Activated T-helper 1 cell treated with anti-CD3 and anti-CD28 coated beads, Interleukin-2, amount 50 U/mL, for 16 hours (primary cell): ENCODE data around the gene PALD1.
A peak's percentile ranks its signal among the peaks of the same experiment; 100 is the strongest.

Source experiments
- DNase-seq, 2 donors: peaks; one replicate each; pipeline ENCODE4 v3.0.0-alpha.2; 2020; ENCODE audit warnings: low read depth in 1 of 2, low spot score in 1 of 2

The PALD1 gene

DNA sequence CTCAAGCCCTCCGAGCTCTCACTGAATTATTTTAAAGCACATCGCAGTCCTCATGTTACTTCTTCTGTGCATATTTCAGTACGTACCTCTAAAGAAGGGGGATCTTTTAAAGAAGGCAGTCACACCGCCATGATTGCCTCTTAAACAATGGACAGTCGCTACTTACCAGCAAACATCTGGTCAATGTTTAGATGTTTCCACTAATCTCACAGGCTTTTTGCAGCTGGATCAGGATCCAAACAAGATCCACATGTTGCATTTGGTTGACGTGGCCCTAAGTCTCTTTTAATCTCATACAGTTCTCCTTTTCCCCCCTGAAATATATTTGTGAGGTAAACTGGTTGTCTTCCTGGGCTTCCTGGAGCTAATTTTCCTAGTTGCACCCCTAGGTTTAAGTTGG, 74.0 kb downstream of the PALD1 start:
- DNase-seq: no peak

DNA sequence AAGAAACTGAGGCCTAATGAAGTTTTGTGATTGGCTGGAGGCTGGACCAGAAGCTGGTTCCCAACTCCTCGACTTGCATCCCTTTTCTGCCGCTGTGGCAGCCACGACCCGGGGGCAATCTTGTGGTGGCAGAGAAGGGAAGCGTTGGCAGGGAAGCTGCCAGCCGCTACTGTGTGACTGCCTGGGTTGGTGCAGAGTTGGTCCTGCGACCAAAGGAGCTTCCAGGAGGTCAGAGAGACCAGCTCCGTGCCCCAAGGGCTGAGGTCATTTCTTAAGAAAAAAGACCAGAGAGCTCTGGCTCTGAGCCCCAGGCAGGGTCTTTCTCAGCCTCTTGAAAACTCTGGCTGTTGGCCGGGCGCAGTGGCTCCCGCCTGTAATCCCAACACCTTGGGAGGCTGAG, 76.8 kb downstream of the PALD1 start:
- no peak for DNase-seq

DNA sequence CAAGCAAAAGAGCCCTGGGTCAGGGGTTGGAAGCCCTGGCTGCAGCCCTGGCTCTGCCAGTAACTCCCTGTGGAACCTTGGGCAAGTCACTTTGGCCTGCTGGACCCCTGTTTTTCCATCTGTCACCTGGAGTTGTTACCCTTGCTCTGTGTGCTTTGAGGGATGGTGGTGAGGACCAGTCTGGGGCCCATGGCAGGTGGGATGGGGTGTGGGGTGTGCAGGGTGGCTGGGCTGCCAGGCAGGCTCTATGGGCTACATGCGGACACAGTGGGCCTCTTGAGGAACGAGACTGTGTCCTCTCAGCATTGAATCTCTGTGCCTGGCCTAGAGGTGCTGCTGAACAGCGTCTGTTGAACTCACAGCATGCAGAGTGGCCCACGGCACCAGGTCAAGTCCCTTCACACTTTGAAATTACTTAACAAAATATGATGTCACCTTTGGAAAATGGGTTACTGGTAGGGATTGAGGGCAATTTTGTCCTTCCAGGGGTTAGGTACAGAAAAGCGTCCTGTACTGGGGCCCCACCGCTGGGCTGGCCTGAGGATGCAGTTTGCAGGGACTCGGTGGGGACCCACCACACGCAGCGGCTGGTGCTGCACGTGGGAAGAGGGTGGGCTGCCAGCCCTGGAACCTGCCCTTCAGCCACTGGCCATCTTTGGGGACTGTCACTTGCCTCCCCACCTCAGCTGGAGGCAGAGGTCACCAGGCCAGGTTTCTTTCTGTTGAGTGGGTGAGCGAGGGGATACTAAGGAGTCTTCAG, 78.7 kb downstream of the PALD1 start:
- no peak for DNase-seq

DNA sequence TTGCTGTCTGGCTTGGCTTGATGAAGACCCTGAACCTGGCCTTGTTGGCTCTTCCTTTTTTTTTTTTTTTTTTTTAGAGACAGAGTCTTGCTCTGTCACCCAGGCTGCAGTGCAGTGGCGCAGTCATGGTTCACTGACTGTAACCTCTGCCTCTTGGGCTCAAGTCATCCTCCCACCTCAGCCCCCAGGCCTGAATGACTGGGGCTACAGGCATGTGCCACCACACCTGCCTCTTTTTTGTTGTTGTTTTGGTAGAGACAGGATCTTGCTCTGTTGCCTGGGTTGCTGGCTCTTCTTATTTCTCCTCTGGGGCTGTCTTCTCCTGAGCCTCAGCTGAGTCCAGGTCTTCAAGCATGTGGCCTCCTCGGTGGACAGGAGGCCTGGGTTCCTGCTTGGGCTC, 79.3 kb downstream of the PALD1 start:
- no peak for DNase-seq

DNA sequence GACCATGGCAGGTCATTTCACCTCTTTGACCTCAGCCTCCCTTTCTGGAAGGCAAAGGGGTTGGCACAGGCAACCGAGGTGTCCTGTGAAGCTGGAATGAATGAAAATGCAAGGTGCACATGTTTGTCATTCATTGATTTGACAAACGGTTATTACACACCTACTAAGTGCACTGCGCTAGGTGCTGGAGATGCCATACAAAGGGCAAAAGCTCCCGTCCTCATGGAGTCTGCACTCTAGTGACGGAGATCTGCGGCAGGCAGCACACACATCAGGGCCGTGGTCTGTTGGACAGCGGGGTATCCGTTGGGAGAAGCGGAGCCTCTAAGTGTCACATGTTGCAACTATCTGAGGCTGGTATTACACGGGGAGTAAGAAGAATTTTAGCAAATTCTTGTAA, 79.7 kb downstream of the PALD1 start:
- no peak for DNase-seq

DNA sequence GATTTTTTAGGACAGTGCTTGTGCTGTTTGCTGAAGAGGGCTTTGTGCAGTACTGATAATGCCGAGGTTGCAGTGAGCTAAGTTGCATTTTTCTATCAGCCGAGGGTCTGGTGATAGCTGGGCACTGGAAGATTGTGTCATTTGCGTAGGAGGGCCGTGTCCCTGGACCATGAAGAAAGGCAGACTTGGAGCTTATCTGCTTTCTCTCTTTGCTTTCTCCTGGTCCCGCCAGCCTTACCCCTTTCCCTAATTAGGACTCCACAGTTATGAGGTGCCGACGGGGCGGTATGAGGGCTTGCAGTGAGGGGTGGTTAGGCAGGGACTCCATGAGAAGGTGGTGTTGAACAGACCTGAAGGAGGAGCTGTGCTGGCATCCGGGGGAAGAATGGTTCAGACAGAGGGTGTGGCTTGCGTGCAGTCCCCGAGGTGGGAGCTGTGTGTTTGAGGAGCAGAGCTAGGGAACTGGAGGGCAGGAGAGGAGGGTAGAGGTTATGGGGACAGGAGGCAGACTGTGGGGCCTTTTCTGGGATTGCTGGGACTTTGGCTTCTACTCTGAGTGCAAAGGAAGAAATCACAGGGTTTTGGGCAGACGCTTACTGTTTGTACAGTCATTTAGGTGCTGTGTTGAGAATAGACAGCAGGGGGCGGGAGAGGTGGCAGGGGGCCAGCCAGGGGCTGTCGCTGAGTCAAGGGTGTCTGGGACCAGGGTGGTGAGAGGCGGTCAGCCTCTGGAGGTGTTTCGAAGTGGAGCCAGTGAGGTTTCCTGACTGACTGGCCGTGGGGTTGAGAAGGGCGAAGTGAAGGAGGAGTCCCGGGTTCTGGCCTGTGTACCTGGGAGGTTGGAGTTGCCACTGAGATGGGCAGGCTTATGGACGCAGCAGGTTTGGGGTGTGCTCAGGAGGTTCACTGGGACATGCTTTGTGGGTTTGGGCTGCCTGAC, 80.6 kb downstream of the PALD1 start:
- peak; percentile 24 to 41 for DNase-seq

DNA sequence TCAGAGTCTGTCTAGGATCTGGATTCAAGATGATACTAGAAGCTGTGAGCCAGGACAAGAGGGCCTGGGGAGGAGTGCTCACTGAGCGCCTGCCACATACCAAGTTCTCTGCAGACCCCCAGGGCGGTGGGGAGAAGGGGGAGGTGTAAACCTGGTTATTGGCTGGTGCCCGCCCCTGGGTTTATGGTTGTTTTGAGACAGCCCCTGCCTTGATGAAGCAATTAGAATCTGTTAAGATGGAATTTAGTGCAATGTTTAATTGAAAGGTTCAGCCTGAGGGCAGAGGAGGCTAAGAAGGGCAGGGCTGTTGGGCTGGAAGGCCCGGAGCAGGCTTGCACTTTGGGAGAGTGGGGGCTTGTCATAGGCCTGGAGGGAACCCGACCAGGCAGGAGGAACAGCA, 81.3 kb downstream of the PALD1 start:
- no peak for DNase-seq

DNA sequence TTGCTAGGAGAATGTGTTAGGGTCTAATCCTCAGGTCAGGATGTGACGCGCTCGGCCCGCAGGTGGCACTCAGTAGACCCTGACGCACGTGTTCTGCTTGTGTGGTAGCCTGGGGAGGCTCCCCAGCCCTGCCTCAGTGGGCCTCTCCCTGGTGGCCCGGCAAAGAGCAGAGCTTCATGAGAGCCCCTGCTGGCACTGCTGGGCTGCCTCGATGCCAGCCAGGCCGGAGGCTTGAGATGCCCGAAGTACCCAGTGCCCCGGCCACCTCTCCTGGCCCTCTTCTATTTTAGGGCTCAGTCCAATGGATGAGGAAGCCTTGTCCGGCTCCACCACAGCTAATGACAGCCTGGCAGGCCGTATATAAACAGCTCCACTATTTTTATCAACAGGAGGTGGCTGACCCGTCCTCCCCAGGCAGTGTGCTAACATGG, 82.0 kb downstream of the PALD1 start:
- DNase-seq: no peak

DNA sequence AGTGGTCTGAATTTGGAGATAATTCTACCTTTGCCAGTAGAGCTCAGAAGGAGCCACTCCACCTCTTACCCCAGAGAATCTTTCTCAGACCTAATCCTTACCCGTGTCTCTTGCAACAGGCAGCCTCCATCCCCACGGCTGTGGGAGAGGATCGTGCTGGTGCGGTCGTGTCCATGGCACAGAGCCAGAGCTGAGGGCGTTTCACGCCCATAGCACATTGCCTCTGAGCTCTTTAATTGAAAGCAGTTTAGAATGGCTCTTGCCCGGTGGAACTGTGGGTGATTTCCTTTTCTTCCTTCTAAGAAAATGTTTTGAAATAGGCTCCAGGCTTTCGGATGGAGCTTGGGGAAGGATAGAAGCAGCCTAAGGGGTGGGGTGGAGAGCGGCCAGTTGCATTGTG, 82.5 kb downstream of the PALD1 start:
- no peak for DNase-seq

DNA sequence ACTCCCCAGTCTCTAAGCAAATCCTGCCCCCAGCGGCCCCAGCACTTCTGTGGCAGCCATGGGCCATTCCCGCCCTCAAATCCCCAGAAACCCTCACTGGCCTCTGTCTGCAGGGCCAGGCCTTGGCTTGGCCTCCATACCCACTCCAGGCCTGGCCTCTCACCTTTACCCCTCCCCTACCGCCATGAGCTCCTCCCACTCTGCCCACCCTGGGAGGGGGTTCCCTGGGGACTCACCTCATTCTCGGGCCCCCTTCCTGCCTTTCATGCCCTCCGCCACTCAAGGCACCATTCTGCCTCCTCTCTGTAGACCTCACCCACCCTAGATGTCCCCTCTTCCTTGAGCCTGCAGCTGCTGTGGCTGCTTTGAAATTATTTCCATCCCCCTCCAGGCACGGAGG, 83.0 kb downstream of the PALD1 start:
- no peak for DNase-seq

DNA sequence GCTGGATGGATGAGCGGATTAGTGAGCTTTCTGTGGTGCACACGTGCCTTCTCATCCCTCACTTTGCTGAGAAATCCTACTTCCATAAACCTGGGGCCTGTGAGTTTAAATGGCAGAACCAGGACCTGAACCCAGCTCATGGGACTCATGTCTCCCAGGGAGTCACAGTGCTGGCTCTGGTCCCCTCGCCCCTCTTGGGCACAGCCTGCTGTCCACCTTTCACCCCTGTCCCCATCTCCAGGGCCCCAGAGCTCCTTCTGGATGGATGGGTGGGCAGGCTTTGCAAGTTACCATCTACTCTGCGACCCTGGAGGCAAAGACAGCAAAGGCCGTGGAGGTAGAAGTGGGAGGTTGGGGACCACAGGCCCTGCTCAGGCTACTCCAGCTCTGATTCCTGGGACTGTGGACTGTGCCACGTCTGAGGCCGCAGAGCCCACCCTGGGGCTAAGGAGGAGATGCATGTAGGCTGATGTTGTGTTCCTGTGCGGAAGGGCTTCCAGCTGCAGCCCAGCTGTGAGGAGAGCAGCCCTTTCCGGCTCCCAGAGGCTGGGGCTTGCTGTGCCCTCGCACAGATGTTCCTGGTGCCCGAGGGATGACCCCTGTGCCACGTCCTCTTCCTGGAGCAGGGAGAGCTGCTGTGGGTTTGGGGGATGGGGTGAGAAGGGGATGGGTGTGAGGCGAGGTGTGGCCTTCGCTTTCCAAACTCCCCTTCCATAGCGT, 83.6 kb downstream of the PALD1 start:
- no peak for DNase-seq

DNA sequence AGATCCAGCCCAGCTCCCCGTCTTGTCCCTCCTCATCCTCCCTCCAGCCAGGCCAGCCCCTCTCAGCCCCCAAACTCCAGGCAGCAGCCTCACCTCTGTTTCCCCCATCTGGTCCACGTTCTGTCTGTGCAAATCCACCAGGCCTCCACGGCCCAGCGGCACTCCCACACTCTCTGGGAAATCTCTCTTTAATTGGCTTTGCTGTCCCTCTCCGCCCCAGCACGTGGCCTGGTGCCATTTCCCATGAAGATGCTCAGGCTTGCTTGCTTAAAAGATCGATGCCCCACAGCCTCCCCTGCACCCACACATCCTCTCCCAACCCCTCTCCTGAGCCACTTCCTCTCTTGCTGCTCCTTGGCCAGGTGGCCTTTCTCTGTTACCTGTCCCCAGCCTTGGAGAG, 84.7 kb downstream of the PALD1 start:
- DNase-seq: no peak

DNA sequence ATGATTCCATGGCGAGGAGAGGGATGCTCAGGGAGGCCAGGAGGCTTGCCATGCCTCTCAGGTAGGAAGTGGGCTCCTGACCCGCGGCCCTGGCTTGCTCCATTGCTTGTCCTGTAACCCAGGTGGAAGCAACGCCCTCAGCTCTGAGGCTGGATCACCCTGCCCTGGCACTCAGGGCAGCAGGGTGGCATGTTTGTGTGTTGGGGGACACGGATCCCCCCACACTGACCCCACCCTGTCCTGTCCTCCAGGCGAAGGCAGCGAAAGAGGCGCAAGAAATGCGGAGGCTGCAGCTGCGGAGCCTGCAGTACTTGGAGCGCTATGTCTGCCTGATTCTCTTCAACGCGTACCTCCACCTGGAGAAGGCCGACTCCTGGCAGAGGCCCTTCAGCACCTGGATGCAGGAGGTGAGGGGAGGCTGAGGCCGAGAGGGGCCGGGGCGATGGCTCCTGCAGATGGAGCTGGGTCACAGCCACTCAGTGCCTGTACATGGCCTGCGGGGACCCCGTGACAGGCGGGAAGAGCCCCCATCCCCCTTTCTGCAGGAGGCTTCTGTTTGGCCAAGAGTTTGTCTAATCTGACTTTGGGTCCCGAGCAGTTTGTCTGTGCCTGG, 85.7 kb downstream of the PALD1 start:
- DNase-seq: no peak

DNA sequence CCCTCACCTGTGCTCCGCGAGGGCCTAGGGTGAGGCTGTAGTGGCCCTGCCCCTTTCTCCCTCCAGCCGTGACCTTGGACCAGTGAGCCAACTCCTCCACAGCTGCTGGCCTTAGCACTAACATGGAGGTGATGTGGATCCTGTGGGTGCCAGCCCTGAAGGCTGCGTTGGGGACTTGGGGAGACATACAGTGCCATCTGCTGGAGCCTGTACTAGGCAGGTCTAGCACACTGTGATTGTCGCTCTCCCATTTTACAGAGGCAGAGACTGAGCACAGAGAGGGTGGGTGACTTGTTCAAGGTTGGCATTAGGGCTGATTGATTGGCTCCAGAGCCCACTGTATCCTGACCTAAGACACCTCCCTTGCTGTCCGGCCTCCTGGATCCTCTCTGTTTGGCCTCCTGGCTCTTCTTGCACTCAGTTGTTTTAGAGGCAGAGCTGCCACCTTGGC, 86.4 kb downstream of the PALD1 start:
- no peak for DNase-seq

DNA sequence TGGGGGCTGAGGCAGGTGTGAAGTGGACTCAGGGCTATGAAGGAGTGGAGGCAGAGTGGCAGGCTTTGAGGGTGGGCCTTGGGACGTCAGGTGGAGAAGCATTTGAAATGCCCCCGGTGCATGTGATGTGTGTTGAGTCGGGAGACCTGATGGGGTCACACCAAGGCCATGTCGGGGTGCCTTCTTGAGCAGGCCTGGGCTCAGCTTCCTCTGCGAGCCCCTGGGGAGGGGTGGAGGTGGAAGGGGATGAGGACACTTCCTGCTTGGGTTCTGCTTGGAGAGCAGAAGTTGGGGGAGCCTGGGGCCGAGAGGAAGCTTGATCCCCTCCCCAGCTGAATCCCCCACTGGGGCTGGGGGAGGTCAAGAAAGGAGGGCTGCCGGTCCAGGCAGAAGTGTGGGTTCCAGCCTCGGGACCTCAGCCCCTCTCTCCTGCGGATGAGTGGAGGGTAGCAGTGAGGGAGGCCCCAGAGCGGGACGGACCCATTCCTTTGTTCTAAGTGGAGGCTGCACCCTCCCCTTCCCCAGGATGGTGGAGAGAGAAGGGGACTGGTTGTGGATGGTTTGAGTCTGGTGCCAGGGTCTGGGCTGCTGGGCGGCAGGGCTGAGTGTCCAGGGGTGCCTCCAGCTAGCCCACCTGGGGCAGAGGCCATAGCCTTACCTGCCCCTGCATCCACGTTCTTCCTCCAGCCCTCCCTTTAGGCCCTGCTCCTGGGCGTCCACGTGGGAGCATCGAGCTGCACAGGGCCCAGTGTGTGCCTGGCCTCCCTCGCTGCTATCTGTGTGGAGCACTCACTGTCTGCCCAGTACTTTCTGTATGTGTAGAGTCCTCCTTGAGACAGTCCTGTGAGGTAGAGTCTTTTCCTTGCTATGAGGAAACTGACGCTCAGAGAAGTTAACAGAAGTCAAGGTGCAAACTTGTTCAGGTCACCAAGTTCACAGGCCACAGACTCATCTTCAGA, 87.3 kb downstream of the PALD1 start:
- no peak for DNase-seq

DNA sequence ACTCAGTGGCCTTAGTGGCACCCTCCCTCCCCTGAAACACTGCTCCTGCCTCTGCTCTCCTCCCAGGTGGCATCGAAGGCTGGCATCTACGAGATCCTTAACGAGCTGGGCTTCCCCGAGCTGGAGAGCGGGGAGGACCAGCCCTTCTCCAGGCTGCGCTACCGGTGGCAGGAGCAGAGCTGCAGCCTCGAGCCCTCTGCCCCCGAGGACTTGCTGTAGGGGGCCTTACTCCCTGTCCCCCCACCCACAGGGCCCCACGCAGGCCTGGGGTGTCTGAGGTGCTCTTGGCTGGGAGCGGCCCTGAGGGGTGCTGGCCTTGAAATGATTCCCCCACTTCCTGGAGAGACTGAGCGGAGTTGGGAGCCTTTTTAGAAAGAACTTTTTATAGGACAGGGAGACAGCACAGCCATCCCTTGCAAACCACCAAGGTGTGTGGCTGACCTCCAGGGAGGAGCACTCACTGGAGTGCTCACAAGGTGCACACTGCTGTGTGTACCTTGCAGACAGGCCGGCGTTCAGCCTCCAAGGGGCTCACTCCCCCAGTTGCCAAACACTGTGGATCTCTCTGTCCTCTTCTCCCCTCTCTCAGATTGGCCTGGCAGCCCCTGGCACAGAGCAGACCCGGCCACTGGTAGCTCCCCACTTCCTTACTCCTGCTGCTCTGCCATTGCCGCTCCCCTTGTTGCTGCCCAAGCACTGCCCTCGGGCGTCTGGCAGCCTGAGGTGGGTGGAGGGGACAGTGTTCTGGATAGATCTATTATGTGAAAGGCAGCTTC, 88.1 kb downstream of the PALD1 start:
- no peak for DNase-seq

DNA sequence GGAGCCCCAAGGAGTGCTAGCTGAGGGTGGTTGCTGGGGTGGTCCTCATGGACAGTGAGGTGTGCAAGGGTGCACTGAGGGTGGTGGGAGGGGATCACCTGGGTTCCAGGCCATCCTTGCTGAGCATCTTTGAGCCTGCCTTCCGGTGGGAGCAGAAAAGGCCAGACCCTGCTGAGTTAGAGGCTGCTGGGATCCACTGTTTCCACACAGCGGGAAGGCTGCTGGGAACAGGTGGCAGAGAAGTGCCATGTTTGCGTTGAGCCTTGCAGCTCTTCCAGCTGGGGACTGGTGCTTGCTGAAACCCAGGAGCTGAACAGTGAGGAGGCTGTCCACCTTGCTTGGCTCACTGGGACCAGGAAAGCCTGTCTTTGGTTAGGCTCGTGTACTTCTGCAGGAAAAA, 89.0 kb downstream of the PALD1 start:
- DNase-seq: no peak

DNA sequence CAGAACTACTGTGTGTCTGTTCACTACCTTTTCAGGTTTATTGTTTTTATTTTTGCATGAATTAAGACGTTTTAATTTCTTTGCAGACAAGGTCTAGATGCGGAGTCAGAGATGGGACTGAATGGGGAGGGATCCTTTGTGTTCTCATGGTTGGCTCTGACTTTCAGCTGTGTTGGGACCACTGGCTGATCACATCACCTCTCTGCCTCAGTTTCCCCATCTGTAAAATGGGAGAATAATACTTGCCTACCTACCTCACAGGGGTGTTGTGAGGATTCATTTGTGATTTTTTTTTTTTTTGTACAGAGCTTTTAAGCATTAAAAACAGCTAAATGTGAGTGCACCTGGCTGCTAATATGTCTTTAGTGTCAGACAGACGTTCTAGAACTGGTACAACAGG, 89.5 kb downstream of the PALD1 start:
- no peak for DNase-seq

DNA sequence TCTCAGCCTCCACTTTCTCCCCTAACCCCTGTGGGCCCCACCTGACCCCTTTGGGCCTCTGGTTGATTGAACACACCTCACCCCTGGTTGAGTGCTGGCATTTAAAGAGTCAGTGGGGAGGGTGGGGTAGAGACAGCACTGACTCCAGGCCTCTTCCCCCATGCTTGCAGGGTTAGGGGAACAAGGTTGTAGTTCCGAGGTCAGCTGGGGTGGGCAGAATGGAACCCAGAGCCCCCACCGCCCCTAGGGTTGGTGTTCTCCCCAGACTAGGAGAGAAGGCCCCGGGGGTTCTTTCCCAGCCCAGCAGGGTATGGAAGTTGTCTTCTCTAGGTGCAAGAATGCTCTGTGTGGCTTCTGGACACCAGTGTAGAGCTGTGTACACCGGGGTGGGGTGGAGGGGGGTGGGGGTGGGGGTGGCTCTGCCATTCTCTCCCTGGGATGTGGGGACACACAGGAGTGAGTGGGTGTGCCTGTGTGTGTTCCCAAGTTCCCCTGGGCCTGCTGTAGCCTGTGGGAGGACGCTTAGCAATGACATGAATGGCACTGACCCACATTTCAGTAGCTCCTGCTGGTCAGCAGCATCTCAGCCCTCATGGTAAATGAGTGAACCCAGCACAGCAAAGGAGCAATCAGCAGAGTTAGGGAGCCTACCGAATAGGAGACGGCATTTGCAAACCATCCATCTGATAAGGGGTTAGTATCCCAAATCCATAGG, 90.4 kb downstream of the PALD1 start:
- no peak for DNase-seq
